ENCODE measurements around the gene PILRA. TPM values are rescaled to one million over a fixed set of nuclear protein-coding genes. Genes with fewer than 3 reads are reported as not detected.
A peak's percentile ranks its signal among the peaks of the same experiment; 100 is the strongest.

PILRA gene
- total and polyA plus RNA-seq, 2 of the 13 experiments (the other 11 are each of a cell fraction or from before 2014, with no cell fraction given), result 0.13 to 1.3 TPM

DNA sequence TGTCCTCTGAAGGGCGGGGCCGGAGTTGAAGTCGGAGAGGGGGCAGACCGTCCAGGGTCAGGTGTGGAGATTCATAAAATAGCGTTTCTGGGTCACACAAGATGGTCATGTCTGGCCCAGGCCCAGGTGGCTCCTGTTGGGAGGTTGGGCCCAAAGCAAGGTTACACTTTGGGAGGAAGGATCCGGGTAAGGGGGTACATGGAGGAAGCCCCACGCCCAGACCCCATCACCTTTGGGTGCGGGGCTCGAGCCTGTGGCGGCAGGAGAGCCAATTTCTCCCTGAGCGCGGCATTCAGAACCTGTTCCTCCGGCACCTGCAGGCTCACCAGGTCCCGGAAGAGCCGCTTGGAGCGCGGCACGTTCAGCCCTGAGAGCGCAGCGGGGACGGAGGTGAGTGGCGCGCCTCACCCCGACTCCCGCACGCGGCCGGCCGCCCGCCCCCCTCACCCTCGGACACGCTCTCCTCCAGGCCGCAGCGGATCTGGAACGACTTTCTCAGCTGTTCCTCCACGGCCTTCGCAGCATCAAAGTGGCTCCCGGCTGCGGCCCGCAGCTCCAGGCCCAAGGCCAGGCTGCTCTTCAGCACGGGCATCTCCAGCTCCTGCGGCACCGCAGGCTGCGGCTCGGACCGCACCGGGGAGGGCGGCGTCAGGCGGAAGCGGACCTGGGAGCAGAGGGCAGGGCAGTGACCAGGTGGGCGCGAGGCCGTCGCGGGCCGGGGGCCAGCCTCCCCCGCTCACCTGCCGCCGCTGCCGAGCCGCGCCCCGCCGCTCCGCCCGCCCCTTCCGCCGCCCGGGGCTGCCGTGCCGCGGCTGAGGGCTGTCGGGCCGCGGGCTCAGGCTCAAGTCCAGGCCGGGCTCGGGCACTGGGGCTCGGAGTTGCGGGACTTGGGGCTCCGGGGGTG lies 62.4 kb downstream of the PILRA start:
- no peak for FAIRE-seq
- intact Hi-C loops (cut with micrococcal nuclease; ENCODE audit: unreplicated experiment), result no loop called here
- Histone ChIP-seq H3K27ac (ENCODE audit: extremely low read length, insufficient read depth, low read length) (peak overlapping the region; percentile 90), H3K9ac (ENCODE audit: insufficient read depth, low read depth, low read length) (peak overlapping the region; percentile 95), H3K4me1 (ENCODE audit: insufficient read depth, low read length) (peaks cover 73% of the 10 kb centered on the region), H3K9me3 (ENCODE audit: low read length) (no peaks in the 10 kb centered on the region), H4K20me1 (ENCODE audit: insufficient read depth, low read length) (no peaks in the 10 kb centered on the region; the same call in 1 of the 2 replicates), H3K4me3 (replicated peaks in 1 of 3; ENCODE audit: insufficient read depth in 1 of 3, low read depth in 2 of 3, low read length in 3 of 3) (peak overlapping the region; percentile 80 to 93 (median 86)), H3K36me3 (replicated peaks in 1 of 2; ENCODE audit: control insufficient read depth in 1 of 2, insufficient read depth in 2 of 2, low read length in 2 of 2) (peaks cover 5 to 29% of the 10 kb centered on the region in 2 experiments), H2AFZ (ENCODE audit: low read length) (no peak overlapping the region), H3K4me2 (ENCODE audit: low read depth, low read length) (peak overlapping the region; percentile 80), H3K27me3 (ENCODE audit: control insufficient read depth in 1 of 2, insufficient read depth in 2 of 2, low read length in 2 of 2) (no peaks in the 10 kb centered on the region; a peak in 1 of 5 replicates), H3K79me2 (ENCODE audit: insufficient read depth, low read length) (peaks cover 33% of the 10 kb centered on the region)
- ATAC-seq, result peak; percentile 56
- ChIA-PET CTCF (ENCODE audit: low intra/inter-chr PET ratio, low total read pairs) (no interaction called here), POLR2A (interaction anchor here (1.0 to 6.0 kb wide), 7 partner anchors 7 to 309 kb away, joined by 3 to 72 read pairs (median 6); partner anchors contain the start of genes MBLAC1, MEPCE and ZCWPW1)
- WGBS (ENCODE audit: low lambda C conversion rate), result 6% methylated on average over 6 of the region's 81 CpGs
- in situ Hi-C loops (cut with HindIII; ENCODE audit: extremely low pct_ligation_motif_present, low pct_unique_long_range_greater_than_20kb), result no loop called here
- no peak for DNase-seq (ENCODE audit: low spot score)
- TSS peak; percentile 76 for BruUV-seq (replicated peaks)
- no peak for TF ChIP-seq KLF12 (CRISPR knock-in tag; IDR thresholded peaks at IDR 0.05; ENCODE audit: borderline replicate concordance)
- TF ChIP-seq, protein P1, sequence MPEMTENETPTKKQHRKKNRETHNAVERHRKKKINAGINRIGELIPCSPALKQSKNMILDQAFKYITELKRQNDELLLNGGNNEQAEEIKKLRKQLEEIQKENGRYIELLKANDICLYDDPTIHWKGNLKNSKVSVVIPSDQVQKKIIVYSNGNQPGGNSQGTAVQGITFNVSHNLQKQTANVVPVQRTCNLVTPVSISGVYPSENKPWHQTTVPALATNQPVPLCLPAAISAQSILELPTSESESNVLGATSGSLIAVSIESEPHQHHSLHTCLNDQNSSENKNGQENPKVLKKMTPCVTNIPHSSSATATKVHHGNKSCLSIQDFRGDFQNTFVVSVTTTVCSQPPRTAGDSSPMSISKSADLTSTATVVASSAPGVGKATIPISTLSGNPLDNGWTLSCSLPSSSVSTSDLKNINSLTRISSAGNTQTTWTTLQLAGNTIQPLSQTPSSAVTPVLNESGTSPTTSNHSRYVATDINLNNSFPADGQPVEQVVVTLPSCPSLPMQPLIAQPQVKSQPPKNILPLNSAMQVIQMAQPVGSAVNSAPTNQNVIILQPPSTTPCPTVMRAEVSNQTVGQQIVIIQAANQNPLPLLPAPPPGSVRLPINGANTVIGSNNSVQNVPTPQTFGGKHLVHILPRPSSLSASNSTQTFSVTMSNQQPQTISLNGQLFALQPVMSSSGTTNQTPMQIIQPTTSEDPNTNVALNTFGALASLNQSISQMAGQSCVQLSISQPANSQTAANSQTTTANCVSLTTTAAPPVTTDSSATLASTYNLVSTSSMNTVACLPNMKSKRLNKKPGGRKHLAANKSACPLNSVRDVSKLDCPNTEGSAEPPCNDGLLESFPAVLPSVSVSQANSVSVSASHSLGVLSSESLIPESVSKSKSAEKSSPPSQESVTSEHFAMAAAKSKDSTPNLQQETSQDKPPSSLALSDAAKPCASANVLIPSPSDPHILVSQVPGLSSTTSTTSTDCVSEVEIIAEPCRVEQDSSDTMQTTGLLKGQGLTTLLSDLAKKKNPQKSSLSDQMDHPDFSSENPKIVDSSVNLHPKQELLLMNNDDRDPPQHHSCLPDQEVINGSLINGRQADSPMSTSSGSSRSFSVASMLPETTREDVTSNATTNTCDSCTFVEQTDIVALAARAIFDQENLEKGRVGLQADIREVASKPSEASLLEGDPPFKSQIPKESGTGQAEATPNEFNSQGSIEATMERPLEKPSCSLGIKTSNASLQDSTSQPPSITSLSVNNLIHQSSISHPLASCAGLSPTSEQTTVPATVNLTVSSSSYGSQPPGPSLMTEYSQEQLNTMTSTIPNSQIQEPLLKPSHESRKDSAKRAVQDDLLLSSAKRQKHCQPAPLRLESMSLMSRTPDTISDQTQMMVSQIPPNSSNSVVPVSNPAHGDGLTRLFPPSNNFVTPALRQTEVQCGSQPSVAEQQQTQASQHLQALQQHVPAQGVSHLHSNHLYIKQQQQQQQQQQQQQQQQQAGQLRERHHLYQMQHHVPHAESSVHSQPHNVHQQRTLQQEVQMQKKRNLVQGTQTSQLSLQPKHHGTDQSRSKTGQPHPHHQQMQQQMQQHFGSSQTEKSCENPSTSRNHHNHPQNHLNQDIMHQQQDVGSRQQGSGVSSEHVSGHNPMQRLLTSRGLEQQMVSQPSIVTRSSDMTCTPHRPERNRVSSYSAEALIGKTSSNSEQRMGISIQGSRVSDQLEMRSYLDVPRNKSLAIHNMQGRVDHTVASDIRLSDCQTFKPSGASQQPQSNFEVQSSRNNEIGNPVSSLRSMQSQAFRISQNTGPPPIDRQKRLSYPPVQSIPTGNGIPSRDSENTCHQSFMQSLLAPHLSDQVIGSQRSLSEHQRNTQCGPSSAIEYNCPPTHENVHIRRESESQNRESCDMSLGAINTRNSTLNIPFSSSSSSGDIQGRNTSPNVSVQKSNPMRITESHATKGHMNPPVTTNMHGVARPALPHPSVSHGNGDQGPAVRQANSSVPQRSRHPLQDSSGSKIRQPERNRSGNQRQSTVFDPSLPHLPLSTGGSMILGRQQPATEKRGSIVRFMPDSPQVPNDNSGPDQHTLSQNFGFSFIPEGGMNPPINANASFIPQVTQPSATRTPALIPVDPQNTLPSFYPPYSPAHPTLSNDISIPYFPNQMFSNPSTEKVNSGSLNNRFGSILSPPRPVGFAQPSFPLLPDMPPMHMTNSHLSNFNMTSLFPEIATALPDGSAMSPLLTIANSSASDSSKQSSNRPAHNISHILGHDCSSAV (CRISPR knock-in tag; IDR thresholded peaks at IDR 0.05; ENCODE audit: borderline replicate concordance), result no peak
- no peak for TF ChIP-seq EZH2 (conservative IDR thresholded peaks at IDR 0.05; ENCODE audit: low read depth, low read length)
- no peak for TF ChIP-seq PPARG (CRISPR knock-in tag; conservative IDR thresholded peaks at IDR 0.05)
- TF ChIP-seq TEAD3 (CRISPR knock-in tag; optimal IDR thresholded peaks at IDR 0.05; ENCODE audit: borderline replicate concordance), result peak; percentile 42
- TF ChIP-seq HOXA3 (CRISPR knock-in tag; IDR thresholded peaks at IDR 0.05), result peak; percentile 30; the same call in 1 of the 2 replicates
- TF ChIP-seq HNRNPL (IDR thresholded peaks at IDR 0.05; ENCODE audit: low read depth, low read length), result 0 out of 2 replicates have a peak, but pooled peaks have one; percentile 47
- TF ChIP-seq ARHGAP35 (CRISPR knock-in tag; IDR thresholded peaks at IDR 0.05; ENCODE audit: borderline replicate concordance), result no peak
- no peak for TF ChIP-seq ZBTB8A (CRISPR knock-in tag; IDR thresholded peaks at IDR 0.05; ENCODE audit: borderline replicate concordance, low read depth)
- TF ChIP-seq HNRNPUL1 (IDR thresholded peaks at IDR 0.05; ENCODE audit: low read depth, low read length), result no peak
- TF ChIP-seq, protein P2, sequence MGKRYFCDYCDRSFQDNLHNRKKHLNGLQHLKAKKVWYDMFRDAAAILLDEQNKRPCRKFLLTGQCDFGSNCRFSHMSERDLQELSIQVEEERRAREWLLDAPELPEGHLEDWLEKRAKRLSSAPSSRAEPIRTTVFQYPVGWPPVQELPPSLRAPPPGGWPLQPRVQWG (CRISPR knock-in tag; IDR thresholded peaks at IDR 0.05; ENCODE audit: borderline replicate concordance, low read depth), result no peak
- 0 out of 2 replicates have a peak, but pooled peaks have one; percentile 10 for TF ChIP-seq ZNF749 (CRISPR knock-in tag; IDR thresholded peaks at IDR 0.05; ENCODE audit: borderline replicate concordance)
- no peak for TF ChIP-seq ZNF431 (CRISPR knock-in tag; IDR thresholded peaks at IDR 0.05; ENCODE audit: borderline replicate concordance, low read depth)
- TF ChIP-seq ZNF333 (CRISPR knock-in tag; IDR thresholded peaks at IDR 0.05; ENCODE audit: borderline replicate concordance), result no peak

Measured in HepG2 (cell line).